ENCODE data around the gene C20orf96. TPM values are rescaled to one million over a fixed set of nuclear protein-coding genes. Genes with fewer than 3 reads are reported as not detected.

The C20orf96 gene
- total and polyA plus RNA-seq, 2 experiments from 2014 or later, result 14.6 to 36.3 TPM

GRCh38 chr20:235891-236290 lies 54.7 kb downstream of the C20orf96 start:
- peaks cover 57% of the 10 kb centered on the region for H3K27me3 ChIP-seq (ENCODE audit: insufficient read depth)
- no peaks in the 10 kb centered on the region for H3K36me3 ChIP-seq (ENCODE audit: insufficient read depth)
- Mint-ChIP-seq H3K9me3 (no peaks in the 10 kb centered on the region), H3K36me3 (ENCODE audit: low read depth) (no peaks in the 10 kb centered on the region), H3K27me3 (ENCODE audit: insufficient read depth, low read depth, poor library complexity) (peaks cover 7% of the 10 kb centered on the region), H3K27ac (no peak overlapping the region), H3K4me1 (no peaks in the 10 kb centered on the region), H3K4me3 (no peak overlapping the region)
- H3K4me3 ChIP-seq, result no peak overlapping the region
- no peak for TF ChIP-seq ZNF462 (CRISPR knock-in tag; IDR thresholded peaks at IDR 0.05)
- TF ChIP-seq CREB1 (CRISPR knock-in tag; IDR thresholded peaks at IDR 0.05; ENCODE audit: low read depth), result no peak
- no peak for TF ChIP-seq ETS1 (IDR thresholded peaks at IDR 0.05)
- no peak for TF ChIP-seq ZNF114 (CRISPR knock-in tag; IDR thresholded peaks at IDR 0.05)
- peak in 1 of 2 experiments; percentile 47; a peak in 2 of 4 replicates for TF ChIP-seq CTCF (conservative IDR thresholded peaks at IDR 0.05; ENCODE audit: low read depth in 2 of 2)
- no peaks in the 10 kb centered on the region for H3K79me2 ChIP-seq (replicated peaks; ENCODE audit: insufficient read depth)
- H2AFZ ChIP-seq, result no peak overlapping the region
- H3K4me1 ChIP-seq (ENCODE audit: insufficient read depth), result no peaks in the 10 kb centered on the region
- ATAC-seq (peak; percentile 47; the same call in 2 of the 3 replicates), DNase-seq (ENCODE audit: low spot score) (no peak)
- no peaks in the 10 kb centered on the region for H3K9me2 ChIP-seq (ENCODE audit: insufficient read depth)
- H3F3A ChIP-seq (replicated peaks; ENCODE audit: low read depth), result no peaks in the 10 kb centered on the region
- H3K27ac ChIP-seq (ENCODE audit: low read depth), result no peak overlapping the region
- H3K4me2 ChIP-seq, result no peak overlapping the region
- no peaks in the 10 kb centered on the region for H4K20me1 ChIP-seq (replicated peaks; ENCODE audit: insufficient read depth)
